GM19240 (cell line): Measurements from ENCODE around the gene APOA1.

Experiments used
- DNase-seq: peaks from one replicate; pipeline ENCODE4 v3.0.0; 2011; ENCODE audit warnings: low spot score; ENCODE audit not compliant: insufficient read length

Gene APOA1

DNA sequence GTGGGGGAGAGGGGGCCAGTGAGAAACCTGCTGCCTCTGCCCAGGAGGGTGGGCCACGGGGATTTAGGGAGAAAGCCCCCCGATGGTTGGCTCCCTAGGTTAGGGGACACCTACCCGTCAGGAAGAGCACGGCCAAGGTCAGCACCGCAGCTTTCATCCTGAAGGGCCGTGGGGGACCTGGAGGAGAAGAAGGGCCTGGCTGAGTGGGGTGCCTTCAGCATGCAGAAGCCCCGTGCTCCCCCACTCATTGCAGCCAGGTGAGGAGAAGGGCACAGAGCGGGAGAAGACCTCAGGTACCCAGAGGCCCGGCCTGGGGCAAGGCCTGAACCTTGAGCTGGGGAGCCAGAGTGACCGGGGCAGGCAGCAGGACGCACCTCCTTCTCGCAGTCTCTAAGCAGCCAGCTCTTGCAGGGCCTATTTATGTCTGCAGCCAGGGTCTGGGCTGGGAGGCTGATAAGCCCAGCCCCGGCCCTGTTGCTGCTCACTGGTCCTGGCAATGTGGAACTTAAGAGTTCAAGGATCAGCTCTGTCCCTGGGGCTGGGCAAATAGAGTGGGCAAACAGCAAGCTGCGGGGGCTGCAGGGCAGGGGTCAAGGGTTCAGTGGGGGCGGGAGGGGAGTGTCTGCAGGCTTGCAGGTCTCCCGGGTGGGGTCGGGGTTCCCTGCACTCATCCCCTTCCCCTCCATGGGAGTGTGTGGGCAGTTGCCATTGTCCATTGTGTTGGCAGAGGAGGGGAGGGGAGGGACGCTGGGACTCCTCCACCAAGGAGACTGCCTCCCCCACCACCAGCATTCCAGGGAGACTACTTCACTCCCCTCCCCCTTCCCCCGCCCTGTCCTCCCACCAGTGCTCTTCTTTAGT is at the start of gene APOA1:
Gene APOA1 (minus strand): TSS at position 392 of the 861 bp plus-strand sequence. CDS start 235 bp downstream, at position 157.
- DNase-seq: no peak

DNA sequence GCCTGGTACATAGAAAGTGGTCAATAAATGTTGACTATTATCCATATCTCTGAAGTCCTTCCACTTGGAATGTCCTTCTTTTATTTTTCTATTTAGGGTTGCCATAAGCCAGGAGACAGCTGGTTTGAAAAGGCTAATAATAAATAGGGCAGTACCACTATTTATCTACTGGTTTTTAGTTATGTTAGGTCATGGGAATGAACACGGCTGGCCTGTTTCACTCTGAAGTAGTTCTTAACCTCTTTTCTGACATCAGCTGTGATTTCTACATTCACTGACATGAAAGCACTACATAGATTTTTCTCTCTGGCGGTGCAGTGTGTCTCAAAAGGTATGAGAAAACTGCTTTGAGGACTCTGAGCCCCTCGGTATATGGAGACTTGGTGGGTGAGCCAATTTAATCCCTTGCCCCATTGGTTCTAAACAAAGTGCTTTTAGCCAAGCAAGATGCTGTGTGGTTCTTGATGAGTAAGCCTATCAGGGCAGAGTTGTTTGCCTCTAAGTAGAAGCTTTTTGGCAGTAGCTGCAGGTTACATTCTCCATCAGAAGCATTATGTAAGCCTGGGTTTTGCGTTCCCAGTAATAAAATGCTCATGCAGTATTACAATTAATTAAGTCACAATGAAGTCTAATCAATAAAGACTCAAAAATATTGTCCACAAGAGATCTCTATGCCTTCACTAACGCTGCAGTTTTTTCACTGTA is 48.7 kb upstream of the APOA1 start:
- no peak for DNase-seq

GRCh38 chr11:116882386-116882785 is 45.0 kb upstream of the APOA1 start:
- no peak for DNase-seq

DNA sequence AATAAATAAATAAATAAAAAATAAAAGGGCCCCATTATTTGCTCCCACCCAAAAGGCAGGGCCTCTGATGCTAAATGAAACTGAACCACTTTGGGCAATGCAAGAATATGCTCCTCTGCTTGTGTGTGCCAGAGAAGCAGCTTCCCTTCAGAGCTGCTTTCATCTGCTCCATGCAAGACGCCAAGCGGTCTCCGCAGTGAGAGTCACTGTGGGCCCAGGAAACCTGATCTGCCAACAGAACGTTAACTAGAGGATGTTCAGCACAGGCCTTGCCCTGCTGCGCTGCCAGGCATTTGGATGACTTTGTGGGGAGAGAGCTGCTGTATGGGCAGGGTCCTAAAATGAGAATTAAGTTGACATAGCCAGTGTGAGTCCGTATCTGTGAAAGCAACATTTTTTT is 43.7 kb upstream of the APOA1 start:
- no peak for DNase-seq

DNA sequence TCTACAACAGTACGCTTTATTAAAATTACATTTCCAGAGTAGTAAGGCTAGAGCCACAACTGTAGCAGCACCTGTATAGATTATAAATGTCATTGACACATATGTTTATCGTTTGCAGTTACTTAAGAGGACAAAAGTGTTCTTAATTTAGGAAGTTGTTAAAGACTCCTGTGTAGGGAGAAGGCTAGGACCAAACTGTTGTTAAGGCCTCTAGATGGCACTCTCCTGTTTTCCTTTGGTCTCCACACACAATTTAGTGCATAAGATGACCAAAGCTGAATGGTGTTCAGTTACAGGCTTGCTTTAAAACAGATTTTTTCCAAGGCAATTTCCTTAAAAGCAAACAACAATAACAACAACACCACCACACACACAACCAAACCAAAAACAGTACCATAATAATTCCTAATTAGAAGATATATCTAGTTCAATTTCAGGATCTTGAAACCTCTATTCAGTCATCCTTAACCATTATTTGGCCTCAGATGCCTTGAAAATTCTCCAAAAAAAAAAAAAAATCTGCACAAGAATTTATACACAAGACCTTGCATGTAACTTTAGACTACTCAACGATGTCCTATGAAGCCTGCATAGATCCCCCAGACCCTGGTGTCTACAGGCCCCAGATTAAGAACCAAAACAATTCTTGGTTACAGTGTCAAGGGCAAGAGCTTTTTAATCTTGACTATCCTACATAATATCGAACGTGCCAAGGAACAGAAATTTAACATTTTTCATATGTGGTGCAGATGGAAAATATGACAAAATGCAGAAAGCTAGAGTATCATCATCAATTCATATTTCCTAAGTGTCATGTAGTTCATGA is 42.6 kb upstream of the APOA1 start:
- peak; percentile 30 for DNase-seq

DNA sequence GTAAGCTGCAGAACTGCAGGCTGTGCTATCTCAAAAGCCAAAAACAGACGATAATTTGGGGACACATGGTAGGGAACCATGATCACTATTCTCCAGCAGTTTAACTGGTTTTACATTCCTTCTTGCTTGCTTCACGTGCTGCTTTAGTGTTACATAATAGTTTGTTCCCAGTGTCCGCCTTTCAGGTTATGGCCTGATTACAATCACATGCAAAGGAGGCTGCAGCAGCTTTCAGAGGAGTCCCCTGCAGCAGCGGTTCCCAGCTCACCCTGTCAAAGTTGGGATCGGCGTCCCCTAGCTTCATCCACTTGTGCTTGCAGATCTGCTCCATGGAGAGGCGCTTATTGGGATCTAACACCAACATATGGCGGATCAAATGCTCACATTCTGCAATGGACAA is 39.2 kb upstream of the APOA1 start:
- DNase-seq: no peak

DNA sequence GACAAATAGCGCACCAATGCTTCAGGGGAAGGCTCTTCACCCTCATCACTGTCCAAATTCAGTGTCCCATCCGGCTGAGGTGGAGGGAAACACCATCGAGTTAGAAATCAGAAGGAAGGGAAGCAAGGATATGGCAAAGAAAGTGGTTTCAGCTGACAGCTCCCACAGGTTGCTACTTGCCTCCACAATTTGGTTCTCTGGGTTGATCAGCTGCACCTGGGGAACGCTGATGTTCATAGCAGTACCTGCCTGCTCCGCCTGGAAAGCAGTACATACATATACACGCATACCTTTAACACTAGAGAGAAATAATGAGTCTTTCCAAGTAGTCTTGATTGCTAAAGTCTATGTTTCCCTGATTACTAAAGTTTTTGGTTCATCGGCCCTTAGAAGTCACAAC is 37.8 kb upstream of the APOA1 start:
- DNase-seq: no peak

GRCh38 chr11:116874251-116874650 is 36.8 kb upstream of the APOA1 start:
- DNase-seq: no peak

GRCh38 chr11:116873381-116873780 is 36.0 kb upstream of the APOA1 start:
- DNase-seq: no peak

GRCh38 chr11:116871248-116871647 is 33.8 kb upstream of the APOA1 start:
- DNase-seq: no peak

- no peak for DNase-seq
Observed at GRCh38 chr11:116870054-116870453, 32.6 kb upstream of the APOA1 start.

GRCh38 chr11:116869610-116870009 is 32.2 kb upstream of the APOA1 start:
- no peak for DNase-seq

DNA sequence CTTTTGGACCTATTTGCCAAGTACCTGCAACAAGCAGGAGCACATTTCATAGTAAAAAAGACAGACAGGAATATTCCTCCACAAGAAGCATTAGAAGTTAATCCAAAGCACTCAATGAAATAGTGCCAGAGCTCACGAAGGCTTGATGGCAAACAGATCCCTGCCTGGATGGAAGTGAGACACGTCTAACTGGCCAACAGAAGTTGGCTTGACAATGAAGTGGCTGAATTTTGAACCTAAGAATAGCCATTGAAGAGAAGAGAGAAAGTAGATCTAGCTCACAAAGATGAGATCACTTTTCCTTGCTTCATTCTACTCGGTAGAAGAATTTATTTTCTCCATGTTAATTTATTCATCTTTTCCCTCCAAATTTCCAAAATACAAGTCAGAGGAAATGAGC is 30.6 kb upstream of the APOA1 start:
- DNase-seq: no peak

GRCh38 chr11:116867619-116868018 is 30.2 kb upstream of the APOA1 start:
- DNase-seq: no peak

GRCh38 chr11:116866804-116867455 is 29.5 kb upstream of the APOA1 start:
- no peak for DNase-seq

GRCh38 chr11:116865696-116866095 is 28.3 kb upstream of the APOA1 start:
- no peak for DNase-seq

- DNase-seq: no peak
Observed at GRCh38 chr11:116864531-116864930, 27.1 kb upstream of the APOA1 start.

DNA sequence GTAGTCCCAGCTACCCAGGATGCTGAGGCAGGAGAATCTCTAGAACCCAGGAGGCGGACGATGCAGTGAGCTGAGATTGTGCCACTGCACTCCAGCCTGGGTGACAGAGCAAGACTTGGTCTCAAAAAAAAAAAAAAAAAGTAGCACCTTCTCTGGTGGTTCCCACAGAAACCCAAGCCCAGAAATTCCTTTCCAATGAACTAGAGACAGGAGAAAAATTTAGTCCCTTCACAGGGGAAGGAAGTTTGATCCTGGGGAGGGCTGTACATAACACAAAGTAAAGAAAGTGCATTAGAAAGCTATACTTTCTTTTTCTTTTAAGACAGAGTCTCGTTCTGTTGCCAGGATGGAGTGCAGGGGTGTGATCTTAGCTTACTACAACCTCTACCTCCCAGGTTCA is 25.5 kb upstream of the APOA1 start:
- DNase-seq: no peak

GRCh38 chr11:116862185-116862584 is 24.8 kb upstream of the APOA1 start:
- DNase-seq: no peak

GRCh38 chr11:116861539-116861938 is 24.1 kb upstream of the APOA1 start:
- DNase-seq: no peak

DNA sequence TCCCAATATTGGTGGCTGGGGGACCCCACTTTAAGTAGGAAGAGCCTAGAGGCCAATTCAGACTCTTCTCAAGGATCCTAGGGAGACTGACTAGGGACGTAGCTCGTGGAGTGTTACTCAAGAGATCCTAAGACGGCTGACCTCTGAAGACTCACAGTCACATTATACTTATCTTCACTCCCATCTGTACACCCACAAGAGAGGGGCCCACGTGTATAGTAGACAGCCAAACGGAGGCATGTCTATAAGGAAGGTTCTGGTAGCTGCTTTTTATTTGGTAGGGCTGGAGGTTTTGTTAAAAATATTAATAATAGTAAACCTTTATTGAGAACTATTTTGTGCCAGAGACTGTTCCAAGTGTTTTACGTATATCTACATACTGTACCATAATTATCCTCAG is 22.9 kb upstream of the APOA1 start:
- DNase-seq: no peak
